Stimulated activated CD8-positive, alpha-beta memory T cell treated with anti-CD3 and anti-CD28 coated beads, Interleukin-4, amount 100 ng/mL, for 1 hour (primary cell): ENCODE results near the gene NDUFB11.

ENCODE experiments used
- DNase-seq, 2 donors: peaks; one replicate each; pipeline ENCODE4 v3.0.0-alpha.2; 2020; ENCODE audit warnings: low read depth in 2 of 2, low spot score in 1 of 2

The NDUFB11 gene

DNA sequence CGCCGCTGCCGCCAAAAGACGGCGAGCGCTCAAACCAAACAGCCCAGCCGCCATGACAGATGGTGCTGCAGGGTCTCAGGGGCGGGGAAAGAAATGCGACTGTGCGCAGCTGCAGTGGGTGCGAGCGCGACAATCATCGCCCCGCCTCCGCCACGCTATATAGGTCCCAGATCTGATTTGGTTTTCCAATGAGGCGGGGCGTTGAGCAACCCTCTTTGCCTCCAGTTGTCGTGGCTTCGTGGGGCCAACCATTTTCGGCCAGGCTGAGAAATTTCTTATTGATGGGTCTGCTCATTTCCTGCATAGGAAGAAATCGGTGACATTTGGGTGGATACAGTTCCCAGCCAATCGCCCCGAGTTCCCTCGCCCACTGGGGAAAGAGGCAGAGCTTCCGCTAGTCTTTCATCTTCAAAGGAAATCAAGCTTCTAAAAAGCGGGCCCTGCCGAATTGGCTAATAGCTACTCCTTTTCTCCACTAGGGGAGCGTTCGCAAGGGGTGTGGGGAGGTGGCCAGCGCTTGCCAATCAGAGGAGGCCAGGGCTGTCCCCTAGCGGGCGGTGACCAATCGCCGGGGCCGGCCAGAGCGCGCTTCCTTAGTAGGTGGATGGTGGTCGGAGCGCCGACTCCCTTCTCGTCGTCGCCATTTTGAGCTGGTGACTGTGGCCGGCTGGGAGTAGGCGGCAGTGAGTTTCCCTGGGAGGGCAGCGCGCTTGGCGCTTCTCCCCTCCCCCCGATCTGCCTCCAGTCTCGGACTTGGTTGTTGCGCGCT, at the start of gene NDUFB11, which contains the start of gene RBM10:
TSS of gene NDUFB11 (minus strand) at position 77 of the 769 bp plus-strand sequence. CDS start at position 54, 23 bp downstream.
TSS of gene RBM10 (plus strand) at position 596 of the 769 bp plus-strand sequence. CDS start 2,261 bp downstream, outside the sequence.
- peak; percentile 59 to 78 for DNase-seq

DNA sequence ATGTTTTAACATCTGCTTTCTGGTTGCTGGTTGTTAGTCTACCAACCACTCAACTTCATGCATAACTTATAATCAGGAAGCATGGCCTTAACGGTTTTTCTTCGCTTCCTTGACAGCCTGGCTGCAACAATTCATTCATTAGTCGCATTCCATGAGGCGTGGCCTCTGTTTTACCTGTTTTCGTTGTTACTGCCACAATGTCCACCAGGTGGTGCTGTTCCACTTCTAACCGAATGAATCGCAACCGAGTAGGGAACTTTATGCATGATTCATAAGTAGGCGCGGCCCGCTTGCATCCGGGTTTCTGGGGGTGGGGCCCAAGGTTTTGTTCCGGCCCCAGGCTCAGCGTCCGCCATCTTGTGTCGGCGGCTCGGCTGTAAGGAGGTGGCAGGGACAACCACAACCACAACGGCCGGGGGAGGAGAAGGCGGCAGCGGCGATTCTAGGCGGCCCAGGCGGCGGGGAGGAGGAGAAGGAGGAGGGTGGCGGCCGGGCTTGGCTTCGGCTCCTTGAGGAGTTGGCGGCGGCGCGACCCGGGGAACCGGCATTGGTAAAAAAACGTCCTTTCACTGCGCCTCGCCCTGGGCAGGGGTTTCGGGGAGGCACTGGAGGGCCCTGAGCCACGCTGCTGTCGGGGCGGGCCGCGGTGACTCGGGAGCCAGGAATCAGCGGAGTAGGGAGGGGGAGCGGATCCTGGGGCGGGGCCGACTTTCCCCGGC, 49.1 kb upstream of the NDUFB11 start, which contains the start of gene UBA1:
TSS of gene UBA1 (plus strand) at position 355 of the 719 bp plus-strand sequence. CDS start 4,974 bp downstream, outside the sequence.
- peak; percentile 84 to 98 for DNase-seq

DNA sequence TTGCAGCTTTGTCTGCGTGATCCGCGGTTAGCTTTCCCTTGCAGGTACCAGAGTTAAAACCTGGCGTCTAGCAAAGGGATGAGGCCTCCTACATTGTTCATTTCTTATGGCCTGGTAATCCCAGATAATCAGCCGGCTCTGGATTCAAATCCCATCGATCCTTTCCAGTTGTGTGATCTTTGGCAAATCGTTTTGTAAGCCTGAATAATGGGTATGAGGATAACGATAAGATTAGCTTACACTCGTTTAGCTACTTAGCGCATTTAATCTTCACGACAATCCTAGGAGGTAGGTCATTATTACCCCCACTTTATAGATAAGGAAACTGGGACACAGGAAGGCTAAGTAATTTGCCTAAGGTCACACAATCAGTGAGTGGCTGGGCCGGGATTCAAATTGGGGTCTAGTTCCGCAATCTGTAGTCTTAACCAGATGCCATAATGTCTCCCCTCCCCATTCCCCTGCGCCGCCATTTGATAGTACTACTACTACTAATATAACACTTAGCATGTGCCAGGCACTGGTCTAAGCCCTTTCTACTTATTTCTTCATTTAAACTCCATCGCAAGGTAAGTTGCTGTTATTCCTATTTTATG, 47.4 kb upstream of the NDUFB11 start:
- DNase-seq, result no peak

DNA sequence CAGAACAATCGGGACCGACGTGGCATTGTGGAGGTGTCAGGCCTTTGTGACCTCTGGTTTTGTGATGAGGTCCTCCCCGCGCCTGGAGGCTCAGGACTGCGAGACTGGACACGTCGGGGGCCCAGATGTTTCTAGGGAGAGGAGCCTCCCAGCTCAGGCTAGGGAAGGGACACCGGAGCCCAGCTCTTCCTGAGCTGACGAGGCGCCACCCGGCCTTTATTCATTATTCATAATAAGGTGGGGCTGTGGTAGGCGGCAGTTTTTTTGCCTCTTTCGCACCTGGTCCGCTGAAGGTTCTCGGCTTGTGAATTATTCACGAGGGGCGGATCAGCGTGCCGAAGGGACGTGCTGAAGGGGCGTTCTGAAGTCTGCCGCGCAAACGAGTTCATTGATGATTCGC, 46.8 kb upstream of the NDUFB11 start:
- DNase-seq, result peak in 1 of 2 donors; percentile 26

DNA sequence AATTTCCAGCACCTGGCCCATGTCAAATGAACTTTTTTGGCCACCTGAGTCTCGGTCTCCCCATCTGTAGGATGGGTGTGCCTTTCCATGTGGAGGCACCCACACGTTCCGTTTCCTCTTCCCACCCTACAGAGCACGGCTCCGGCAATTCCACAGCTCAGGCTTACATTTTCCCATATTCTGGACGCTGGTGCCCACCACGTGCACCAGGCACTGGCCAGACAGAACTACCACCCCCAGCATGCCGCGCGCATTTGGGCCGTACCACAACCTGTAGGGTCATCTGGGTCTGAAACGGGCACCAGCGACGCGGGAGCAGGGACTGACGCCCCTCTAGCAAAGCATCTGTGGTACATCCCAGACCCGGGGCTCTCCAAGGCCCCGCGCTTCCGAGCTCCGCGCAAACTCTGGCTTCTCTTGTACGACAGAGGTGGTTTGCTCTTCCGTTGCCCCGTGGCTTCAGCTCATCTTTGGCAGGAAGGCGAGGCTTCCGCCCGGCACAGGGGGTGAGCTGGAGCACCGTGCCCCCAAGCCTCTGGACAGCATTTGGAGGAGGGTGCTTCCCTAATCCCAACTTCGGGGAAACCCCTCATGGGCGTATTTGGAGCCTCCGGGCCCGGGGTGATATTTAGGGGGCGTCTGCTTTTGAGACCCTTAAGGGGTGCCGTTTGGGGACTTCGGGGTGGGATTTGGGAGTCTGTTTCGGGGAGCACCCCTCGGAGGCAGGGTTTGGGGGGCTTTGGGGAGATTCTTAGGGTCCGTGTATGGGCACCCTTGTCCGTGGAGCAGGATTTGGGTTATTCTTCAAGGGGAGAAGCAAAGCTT, 46.2 kb upstream of the NDUFB11 start:
- peak; percentile 52 to 65 for DNase-seq

DNA sequence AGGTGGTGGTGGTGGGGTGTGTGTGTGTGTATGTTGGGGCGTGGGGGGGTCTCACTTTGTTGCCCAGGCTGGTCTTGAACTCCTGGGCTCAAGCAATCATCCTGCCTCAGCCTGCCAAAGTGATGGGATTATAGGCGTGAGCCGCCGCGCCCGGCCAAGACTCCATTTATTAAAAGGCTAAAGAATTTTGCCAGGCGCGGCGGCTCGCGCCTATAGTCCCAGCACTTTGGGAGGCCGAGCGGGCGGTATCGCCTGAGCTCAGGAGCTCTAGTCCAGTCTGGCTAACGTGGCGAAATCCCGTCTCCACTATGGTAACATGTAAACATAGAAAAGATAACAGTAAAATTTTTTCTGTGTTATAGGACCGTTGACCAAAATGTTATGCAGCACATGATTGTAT, 45.4 kb upstream of the NDUFB11 start:
- DNase-seq, result no peak

DNA sequence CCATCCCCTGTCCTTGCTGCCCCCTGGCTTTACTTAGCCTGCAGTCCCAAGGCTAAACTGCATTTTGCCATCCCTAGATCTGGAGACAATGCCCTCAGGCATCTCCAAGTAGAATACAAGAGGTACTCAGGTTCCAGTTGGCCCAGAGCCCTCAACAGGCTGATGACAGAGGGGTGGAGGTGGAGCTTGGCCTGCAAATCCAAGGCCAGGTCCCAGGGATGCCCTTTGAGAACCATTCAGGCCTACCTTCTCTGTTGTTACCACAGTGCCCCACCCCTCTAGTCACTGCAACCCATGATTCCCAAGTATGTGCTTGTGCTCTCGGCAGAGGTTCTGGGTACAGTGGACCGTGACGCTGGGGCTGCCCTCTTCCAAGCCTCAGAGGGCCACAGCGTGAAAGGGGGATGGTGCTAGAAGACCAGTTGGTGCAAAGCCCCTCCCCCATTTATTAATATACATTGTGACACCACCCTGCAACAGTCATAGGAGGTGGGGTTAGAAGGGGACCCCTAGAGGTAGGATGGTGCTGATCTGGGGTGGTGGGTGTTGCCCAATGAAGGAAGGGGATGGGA, 42.7 kb upstream of the NDUFB11 start:
- no peak for DNase-seq

DNA sequence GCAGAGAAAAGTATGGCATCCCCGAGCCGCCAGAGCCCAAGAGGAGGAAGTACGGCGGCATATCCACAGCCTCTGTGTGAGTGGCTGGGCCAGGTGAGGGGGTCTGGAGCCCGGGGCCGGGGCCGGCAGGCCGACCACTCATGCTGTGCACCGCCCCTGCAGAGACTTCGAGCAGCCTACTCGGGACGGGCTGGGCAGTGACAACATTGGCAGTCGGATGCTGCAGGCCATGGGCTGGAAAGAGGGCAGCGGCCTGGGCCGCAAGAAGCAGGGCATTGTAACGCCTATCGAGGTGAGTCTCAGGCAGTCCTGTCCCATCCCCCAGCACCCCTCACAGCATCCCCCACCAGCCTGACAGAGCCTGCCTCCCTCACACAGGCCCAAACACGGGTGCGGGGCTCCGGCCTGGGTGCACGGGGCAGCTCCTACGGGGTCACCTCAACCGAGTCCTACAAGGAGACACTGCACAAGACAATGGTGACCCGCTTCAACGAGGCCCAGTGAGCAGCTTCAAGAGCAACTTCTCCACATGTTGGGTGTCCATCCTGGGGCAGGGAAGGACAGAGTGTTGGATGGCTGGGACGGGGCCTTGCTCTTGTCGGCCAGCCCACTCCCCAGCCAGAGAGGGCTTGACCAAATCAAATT, 41.7 kb upstream of the NDUFB11 start:
- no peak for DNase-seq

DNA sequence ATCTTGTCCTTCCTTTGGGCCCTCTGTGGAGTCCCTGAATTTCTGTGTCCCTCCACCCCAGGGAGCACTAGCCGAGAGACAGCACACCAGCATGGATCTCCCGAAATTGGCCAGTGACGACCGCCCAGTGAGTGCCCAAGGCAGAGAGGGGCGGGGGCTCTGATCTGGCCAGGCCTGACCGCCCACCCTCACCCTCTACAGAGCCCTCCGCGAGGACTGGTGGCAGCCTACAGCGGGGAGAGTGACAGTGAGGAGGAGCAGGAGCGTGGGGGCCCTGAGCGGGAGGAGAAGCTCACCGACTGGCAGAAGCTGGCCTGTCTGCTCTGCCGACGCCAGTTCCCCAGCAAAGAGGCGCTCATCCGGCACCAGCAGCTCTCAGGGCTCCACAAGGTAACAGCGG, 40.7 kb upstream of the NDUFB11 start:
- DNase-seq, result no peak

DNA sequence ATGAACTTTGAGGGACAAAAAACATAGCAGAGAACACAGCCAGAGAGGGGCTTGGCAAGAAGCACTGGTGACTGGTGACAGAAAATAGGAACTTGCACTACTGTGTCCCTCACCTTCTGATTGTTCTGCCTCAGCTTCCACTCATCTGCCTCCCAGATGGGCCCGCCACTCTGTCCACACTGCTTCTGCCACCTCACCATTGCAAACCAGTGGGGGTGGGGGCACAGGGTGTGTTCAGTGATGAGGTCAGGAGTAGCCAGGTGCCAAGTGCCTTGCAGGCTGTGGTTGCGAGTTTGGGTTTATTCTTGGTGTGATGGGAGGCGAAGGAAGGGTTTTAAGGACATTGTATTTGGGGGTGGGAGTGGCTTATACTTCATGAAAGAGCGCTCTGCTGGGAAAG, 40.0 kb upstream of the NDUFB11 start:
- no peak for DNase-seq

DNA sequence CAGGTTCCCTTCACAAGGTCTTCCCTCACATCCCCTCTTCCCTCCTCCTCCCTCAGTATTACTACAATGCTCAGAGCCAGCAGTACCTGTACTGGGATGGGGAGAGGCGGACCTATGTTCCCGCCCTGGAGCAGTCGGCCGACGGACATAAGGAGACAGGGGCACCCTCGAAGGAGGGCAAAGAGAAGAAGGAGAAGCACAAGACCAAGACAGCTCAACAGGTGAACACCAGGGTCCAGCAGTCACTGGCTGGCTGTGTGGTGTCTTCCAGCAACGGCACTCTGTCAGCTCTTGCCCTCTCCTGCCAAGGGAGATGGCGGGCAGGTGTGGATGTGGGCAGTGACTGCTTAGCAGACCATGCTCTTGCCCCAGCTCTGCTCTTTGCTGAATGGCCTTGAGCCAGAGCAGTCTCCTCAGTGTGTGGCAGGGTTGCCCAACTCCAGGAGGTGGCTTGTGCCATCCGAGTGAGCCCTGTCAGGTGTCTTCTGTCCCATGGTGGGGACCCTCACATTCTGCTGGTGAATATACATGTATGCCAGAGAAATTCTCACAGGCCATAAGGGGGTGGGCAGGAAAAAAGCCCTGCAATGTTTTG, 37.7 kb upstream of the NDUFB11 start:
- no peak for DNase-seq

DNA sequence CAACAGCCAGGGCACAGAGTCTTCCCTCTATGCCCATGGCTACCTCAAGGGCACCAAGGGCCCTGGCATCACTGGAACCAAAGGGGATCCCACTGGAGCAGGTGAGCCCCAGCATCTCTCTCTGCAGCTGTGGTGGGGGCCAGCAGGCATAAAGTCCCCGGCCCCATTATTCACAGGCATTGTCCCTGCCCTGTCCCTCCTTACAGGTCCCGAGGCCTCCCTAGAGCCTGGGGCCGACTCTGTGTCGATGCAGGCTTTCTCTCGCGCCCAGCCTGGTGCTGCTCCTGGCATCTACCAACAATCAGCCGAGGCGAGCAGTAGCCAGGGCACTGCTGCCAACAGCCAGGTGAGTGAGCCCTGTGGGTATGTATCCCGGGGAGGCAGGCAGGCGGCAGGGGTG, 36.8 kb upstream of the NDUFB11 start:
- DNase-seq, result no peak

DNA sequence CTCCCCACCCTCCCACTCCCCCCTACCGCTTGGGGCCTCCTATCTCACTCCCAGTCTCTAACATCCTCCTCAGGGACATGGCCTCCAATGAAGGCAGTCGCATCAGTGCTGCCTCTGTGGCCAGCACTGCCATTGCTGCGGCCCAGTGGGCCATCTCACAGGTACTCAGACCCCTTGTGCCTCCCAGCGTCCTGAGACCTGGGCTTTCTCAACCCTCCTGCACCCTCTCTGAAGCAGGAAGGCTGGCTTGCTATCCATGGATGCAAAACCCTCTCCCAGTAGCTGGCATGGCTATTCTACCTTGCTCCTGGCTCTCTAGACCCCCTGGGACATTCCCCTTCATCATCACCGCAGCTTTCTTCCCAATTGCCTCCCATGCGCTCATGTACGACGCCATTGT, 35.8 kb upstream of the NDUFB11 start:
- no peak for DNase-seq

DNA sequence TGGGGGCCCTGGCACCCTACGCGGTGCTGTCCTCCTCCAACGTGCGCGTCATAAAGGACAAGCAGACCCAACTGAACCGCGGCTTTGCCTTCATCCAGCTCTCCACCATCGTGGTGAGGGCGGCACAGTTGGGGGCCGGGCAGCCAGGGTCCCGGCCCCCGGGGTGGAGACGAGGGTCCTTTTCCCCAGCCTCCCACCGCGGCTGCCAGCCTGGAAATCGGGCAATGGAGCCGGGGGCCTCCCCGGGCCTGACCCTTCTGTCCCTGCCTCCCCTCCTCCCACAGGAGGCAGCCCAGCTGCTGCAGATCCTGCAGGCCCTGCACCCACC, 35.4 kb upstream of the NDUFB11 start:
- DNase-seq, result no peak

DNA sequence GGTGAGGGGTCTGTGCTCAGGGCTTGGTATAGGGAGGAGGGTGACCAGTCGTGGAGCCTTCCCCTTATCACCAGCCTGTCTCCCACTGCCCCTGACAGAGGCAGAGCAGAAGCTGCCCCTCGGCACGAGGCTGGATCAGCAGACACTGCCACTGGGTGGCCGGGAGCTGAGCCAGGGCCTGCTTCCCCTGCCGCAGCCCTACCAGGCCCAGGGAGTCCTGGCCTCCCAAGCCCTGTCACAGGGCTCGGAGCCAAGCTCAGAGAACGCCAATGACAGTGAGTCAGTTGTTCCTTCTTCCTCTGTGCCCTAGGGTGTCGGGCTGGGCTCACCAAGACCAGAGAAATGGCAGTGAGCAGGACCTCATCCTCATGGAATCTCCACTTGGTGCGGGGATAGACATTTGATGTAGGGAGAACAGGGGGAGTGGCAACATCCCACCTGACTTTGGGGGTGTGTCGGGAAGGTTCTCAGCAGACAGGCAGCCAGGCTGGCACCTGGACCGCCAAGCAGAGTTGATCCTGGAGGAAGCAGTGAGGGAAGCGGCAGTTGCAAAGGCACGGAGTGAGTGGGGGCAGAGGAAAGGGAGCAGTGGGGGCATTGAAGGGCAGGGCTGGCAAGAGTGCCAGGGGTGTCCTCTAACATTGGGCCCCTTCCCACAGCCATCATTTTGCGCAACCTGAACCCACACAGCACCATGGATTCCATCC, 34.9 kb upstream of the NDUFB11 start:
- no peak for DNase-seq

DNA sequence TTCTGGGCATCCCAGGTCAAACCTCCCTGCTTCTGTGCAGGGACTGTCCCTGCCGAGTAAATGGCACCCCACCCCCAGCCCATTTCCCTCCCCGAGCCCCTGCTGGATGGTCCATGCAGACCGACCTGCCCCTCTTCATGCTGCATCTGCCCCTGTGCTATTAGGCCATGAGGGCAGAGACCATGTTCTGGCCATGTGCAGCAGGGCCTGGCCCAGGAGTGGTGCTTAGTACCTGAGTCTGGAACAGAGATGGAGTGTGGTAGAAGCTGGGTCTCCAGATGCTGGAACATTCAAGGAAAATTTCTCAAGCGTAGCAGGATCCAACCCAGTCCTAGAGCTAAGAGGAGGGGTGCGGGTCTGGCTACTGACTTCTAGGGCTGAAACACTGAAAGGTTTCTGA, 33.8 kb upstream of the NDUFB11 start:
- no peak for DNase-seq

DNA sequence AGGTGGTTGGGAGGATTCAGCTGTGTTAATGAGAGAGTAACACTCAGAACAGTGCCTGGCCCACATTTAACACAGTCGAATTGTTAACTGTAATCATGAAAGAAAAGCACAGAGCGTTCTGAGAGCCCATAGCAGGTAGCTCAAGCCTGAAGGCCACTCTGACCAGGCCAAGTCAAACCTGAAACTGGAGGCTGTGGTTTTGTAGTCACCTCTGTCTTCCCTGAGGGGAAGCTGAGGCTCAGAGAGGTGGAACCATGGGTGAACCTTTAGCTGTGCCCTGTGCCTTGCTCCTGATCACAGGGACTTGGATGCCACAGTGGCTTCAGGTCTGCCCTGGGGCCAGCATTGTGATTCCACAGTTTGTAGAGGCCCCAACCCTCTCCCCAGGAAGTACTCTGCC, 32.6 kb upstream of the NDUFB11 start:
- no peak for DNase-seq

DNA sequence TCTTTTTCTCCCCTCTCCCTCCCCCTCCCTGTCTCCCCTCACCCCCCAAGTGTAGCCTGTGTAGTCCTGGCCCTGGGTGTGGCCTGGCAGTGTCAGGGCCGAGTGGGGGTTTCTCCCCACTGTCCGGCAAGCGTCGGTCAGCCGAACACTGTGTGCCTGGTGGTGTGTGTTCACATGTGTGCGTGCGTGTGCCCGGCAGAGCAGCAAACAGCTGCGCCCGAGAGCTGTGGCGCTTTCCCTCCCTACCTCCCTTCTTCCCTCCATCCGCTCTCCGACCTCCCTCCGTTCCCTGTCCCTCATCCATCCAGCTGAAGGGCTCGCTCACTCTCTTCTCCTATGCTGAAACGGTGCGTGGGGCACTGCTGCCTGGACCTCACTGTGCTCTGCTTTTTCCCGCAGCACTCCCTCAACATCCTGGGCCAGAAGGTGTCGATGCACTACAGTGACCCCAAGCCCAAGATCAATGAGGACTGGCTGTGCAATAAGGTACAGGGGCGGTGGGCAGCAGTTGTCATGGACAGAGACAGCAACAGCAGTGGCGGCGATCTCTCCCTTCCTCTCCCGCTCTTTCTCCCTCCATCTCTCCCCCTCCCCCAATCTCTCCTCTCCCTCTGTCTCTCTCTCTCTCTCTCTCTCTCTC, 31.7 kb upstream of the NDUFB11 start:
- no peak for DNase-seq

DNA sequence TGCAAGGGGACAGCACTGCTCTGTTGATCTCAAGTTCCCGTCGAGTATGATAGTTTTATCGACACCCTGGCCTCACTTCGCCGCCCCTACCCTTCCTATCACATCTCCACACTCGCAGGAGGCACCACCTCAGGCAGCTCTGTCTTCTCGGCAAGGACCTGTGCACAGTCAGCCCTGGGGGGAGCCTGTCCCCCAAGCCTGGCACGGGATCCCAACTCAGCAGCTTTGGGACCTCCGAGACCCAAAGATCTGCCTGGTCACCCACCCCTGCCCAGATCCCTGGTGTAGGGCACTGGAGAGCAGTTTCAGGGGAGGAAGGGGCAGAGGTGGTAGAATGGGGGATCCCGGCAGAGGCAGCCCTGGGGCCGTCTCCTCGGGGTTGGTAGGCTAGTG, 31.1 kb upstream of the NDUFB11 start:
- no peak for DNase-seq
